DMS153 (cell line): ENCODE data around the gene EGR1.
"Not testable (repeated sequence)": the region's sequence is repeated elsewhere in the genome, so short reads cannot be mapped to it uniquely, and the experiment has no call there.

ENCODE experiments used
- DNase-seq: peaks from one replicate; lab custom pipeline; 2025; lab: John Stamatoyannopoulos, UW

EGR1 gene

GRCh38 chr5:138507485-138507884 is 42.2 kb downstream of the EGR1 start:
- not testable (repeated sequence) for DNase-seq

- no peak for DNase-seq
Observed at GRCh38 chr5:138508958-138509357, 43.7 kb downstream of the EGR1 start.

GRCh38 chr5:138514021-138514420 is 48.7 kb downstream of the EGR1 start:
- DNase-seq = no peak

- no peak for DNase-seq
Observed at GRCh38 chr5:138515556-138516245, 50.4 kb downstream of the EGR1 start.

- no peak for DNase-seq
Observed at GRCh38 chr5:138517437-138517836, 52.2 kb downstream of the EGR1 start.
